Thyroid gland (tissue), 4 donors: ENCODE measurements around the gene MEIOB. TPM values are rescaled to one million over a fixed set of nuclear protein-coding genes. Genes with fewer than 3 reads are reported as not detected.

Experiments
- DNase-seq, 2 donors: peaks; one replicate each; pipeline ENCODE4 v3.0.0-alpha.2; 2019
- H3K27ac ChIP-seq, 3 donors: fragments of 200-600 bp; sonication (generic); 1 replicate in 2 of 3; 2 replicates in 1 of 3; pipeline ENCODE4 v1.5.1; 2016 to 2019; ENCODE audit warnings: mild to moderate bottlenecking in 1 of 3, moderate library complexity in 1 of 3
- H3K27me3 ChIP-seq: fragments of 200-600 bp; sonication (generic); one replicate; pipeline ENCODE4 v1.5.1; 2019
- H3K36me3 ChIP-seq, 2 donors: fragments of 200-600 bp; sonication (generic); one replicate each; pipeline ENCODE4 v1.5.1; 2016 to 2019
- H3K4me1 ChIP-seq, 2 donors: fragments of 200-600 bp; sonication (generic); one replicate each; pipeline ENCODE4 v1.5.1; 2017 to 2019
- H3K4me3 ChIP-seq, 3 donors: fragments of 200-600 bp; sonication (generic); replicated peaks in 1 of 3; 1 replicate in 2 of 3; 2 replicates in 1 of 3; pipeline ENCODE4 v1.5.1; 2016; ENCODE audit warnings: mild to moderate bottlenecking in 1 of 3
- H3K9me3 ChIP-seq: fragments of 200-600 bp; sonication (generic); one replicate; pipeline ENCODE4 v1.5.1; 2017
- POLR2A ChIP-seq, 2 donors: fragments of 450-650 bp; IDR thresholded peaks; one replicate each; pipeline ENCODE4 v1.6.1; 2017; ENCODE audit warnings: antibody characterized with exemption in 2 of 2, mild to moderate bottlenecking in 2 of 2, moderate library complexity in 1 of 2
- WGBS, 2 donors: methylation state at CpG; one replicate each; pipeline ENCODE4 v1.1.5; 2017; 5-methylcytosine and 5-hydroxymethylcytosine counted together
- intact Hi-C: fragments of 100-400 bp; cut with DNase I; formaldehyde crosslinking; loops from one replicate; pipeline ENCODE4 v1.15.1; 2023
- total RNA-seq, 4 donors: library from RNA; depleted of rRNA; stranded (reverse); fragments of >200 nt; gene quantifications; one replicate each; pipeline ENCODE4 v1.2.3, GENCODE V29; 2016
- TF ChIP-seq, protein P1 (sequence below), 6 experiments: fragments of 200-600 bp in 3 of 6; fragments of 450-650 bp in 3 of 6; sonication (generic) in 3 of 6; IDR thresholded peaks; one replicate each; pipeline ENCODE4 v1.5.1; 2016 to 2019; ENCODE audit warnings: antibody characterized with exemption in 6 of 6, mild to moderate bottlenecking in 2 of 6, inconsistent platforms in 1 of 6, moderate library complexity in 1 of 6

Gene MEIOB
- total RNA-seq, 4 donors from 2014 or later: 0.13 TPM; not detected in 3

GRCh38 chr16:1822801-1823200 is 49.2 kb downstream of the MEIOB start:
- H3K4me1 ChIP-seq: peaks cover 13 to 25% of the 10 kb centered on the region in 2 donors
- intact Hi-C loops: no loop called here
- H3K4me3 ChIP-seq: no peak overlapping the region
- H3K9me3 ChIP-seq: no peaks in the 10 kb centered on the region
- H3K36me3 ChIP-seq: peaks cover 22 to 34% of the 10 kb centered on the region in 2 donors
- no peak for DNase-seq
- no peaks in the 10 kb centered on the region for H3K27me3 ChIP-seq
- WGBS, 2 donors: 94 to 95% methylated on average over 15 to 16 of the region's 16 CpGs
- TF ChIP-seq, protein P1, sequence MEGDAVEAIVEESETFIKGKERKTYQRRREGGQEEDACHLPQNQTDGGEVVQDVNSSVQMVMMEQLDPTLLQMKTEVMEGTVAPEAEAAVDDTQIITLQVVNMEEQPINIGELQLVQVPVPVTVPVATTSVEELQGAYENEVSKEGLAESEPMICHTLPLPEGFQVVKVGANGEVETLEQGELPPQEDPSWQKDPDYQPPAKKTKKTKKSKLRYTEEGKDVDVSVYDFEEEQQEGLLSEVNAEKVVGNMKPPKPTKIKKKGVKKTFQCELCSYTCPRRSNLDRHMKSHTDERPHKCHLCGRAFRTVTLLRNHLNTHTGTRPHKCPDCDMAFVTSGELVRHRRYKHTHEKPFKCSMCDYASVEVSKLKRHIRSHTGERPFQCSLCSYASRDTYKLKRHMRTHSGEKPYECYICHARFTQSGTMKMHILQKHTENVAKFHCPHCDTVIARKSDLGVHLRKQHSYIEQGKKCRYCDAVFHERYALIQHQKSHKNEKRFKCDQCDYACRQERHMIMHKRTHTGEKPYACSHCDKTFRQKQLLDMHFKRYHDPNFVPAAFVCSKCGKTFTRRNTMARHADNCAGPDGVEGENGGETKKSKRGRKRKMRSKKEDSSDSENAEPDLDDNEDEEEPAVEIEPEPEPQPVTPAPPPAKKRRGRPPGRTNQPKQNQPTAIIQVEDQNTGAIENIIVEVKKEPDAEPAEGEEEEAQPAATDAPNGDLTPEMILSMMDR (IDR thresholded peaks at IDR 0.05): no peak
- TF ChIP-seq POLR2A (IDR thresholded peaks at IDR 0.05): no peak
- H3K27ac ChIP-seq: no peak overlapping the region

DNA sequence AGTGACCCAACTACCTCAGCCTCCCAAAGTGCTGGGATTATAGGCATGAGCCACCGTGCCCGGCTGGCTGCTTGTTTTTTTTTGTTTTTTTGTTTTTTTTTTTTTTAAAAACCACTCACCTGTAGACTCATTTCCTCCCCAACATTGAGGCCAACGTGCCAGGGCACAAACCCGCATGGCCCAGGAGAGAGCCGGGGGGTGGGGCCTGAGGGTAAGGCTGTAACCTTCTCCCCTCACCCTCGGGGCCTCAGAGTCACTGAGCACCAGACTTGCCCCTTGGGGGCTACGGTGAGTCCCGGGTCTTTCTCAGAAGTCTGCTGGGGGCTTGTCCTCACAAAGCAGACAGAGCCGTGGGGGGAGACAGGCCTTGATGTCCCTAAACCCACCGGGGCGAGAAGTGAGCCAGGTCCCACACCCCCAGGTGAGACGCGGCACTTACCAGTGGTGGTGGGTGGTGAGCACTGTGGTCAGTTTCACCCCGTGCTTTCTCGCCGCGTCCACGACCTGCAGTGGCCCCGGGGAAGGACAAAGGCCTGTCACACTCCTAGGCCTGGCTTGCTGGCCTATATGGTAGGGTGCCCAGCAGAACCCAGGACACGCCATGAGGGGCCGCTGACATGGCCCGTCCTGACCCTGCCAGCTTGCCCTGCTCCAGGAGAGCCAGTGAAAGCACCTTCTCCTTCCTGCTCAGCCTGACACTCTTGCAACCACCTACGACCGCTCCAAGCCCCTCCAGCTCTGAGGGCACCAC is 49.9 kb downstream of the MEIOB start:
- intact Hi-C loops: no loop called here
- Histone ChIP-seq H3K36me3 (peaks cover 24 to 40% of the 10 kb centered on the region in 2 donors), H3K4me1 (peaks cover 8 to 21% of the 10 kb centered on the region in 2 donors), H3K27me3 (no peaks in the 10 kb centered on the region), H3K9me3 (no peaks in the 10 kb centered on the region), H3K4me3 (no peak overlapping the region), H3K27ac (no peak overlapping the region)
- TF ChIP-seq, protein P1 (IDR thresholded peaks at IDR 0.05): no peak
- no peak for TF ChIP-seq POLR2A (IDR thresholded peaks at IDR 0.05)
- DNase-seq: no peak
- WGBS, 2 donors: 83 to 84% methylated on average over 8 to 14 of the region's 24 CpGs

GRCh38 chr16:1820946-1821290 is 51.0 kb downstream of the MEIOB start:
- Histone ChIP-seq H3K36me3 (peaks cover 34 to 48% of the 10 kb centered on the region in 2 donors), H3K4me3 (no peak overlapping the region), H3K4me1 (peaks cover 8 to 21% of the 10 kb centered on the region in 2 donors), H3K9me3 (no peaks in the 10 kb centered on the region), H3K27ac (no peak overlapping the region), H3K27me3 (no peaks in the 10 kb centered on the region)
- 90 to 92% methylated on average over 2 to 6 of the region's 12 CpGs for WGBS, 2 donors
- DNase-seq: no peak
- TF ChIP-seq, protein P1 (IDR thresholded peaks at IDR 0.05): no peak
- TF ChIP-seq POLR2A (IDR thresholded peaks at IDR 0.05): no peak
- intact Hi-C loops: no loop called here

DNA sequence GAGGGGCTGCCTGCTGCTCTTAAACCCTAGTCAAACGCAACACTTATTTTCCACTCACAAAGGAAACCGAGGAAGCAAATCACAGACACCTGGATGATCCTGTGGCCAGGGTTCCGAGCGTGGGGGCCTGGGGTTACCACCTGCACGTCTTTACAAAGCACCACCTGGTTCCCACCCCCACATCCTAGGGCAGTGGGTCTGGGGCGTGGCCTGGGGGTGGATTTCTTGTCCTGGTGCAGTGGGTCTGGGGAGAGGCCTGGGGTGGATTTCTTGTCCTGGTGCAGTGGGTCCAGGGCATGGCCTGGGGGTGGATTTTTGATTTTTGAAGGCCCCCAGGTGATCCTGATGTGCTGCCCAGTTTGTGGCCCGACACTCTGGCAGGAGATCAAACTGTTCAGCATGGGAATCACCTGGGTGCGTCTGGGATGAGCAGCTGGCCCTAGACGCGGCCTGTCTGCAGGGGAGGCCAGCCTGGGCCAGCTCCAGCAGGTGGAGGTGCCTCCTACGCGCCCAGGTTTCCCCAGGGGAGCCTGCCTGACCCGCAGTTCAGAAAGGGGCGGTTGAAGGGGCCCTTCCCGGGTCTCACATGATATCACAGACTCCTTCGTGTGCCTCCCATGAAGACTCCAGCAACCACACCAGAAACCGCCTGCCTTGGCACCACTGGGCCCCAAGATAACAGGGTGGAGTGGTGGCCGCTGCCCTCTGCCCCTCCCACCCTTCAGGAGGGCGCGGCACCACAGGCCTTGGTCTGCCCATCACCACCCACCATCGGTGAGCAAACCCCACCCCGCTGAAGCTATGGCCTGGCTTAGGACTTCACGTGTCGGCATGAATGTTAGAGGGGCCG is 51.6 kb downstream of the MEIOB start:
- H3K36me3 ChIP-seq: peaks cover 34 to 52% of the 10 kb centered on the region in 2 donors

More for the DNA sequence above, 51.6 kb downstream of the MEIOB start:
- Histone ChIP-seq H3K27me3 (no peaks in the 10 kb centered on the region), H3K4me1 (peaks cover 2 to 16% of the 10 kb centered on the region in 2 donors), H3K4me3 (no peak overlapping the region), H3K9me3 (no peaks in the 10 kb centered on the region), H3K27ac (no peak overlapping the region)
- TF ChIP-seq, protein P1 (IDR thresholded peaks at IDR 0.05): no peak
- no peak for TF ChIP-seq POLR2A (IDR thresholded peaks at IDR 0.05)
- no peak for DNase-seq
- intact Hi-C loops: no loop called here
- WGBS, 2 donors: 93 to 98% methylated on average over 5 to 18 of the region's 25 CpGs
